HepG2 (cell line): ENCODE results near the gene IFIT1B. TPM values are rescaled to one million over a fixed set of nuclear protein-coding genes. Genes with fewer than 3 reads are reported as not detected.
A peak's percentile ranks its signal among the peaks of the same experiment; 100 is the strongest.

Experiments used
- ATAC-seq: fragments of 200-7000 bp; cut with Tn5 transposase; 3 replicates; pipeline ENCODE4 v1.9.1; 2020; ENCODE audit warnings: mild to moderate bottlenecking, moderate library complexity
- BruUV-seq: library from RNA; stranded (reverse); fragments of 400-500 nt; replicated peaks from 2 replicates; lab custom pipeline; 2021; lab: Mats Ljungman, UMichigan
- CTCF ChIA-PET: fragments of 300-600 bp; formaldehyde crosslinking; extraction: SDS; loops from one replicate; lab custom pipeline; 2021; ENCODE audit warnings: low total read pairs, inconsistent platforms, low intra/inter-chr PET ratio; lab: Yijun Ruan, JAX
- POLR2A ChIA-PET: fragments of 350-600 bp; sonication (Branson Sonifier 250); formaldehyde crosslinking; loops from one replicate; lab custom pipeline; 2020; ENCODE audit warnings: antibody characterized with exemption, inconsistent platforms; lab: Yijun Ruan, JAX
- DNase-seq: peaks from one replicate; pipeline ENCODE4 v3.0.0-alpha.2; 2015; ENCODE audit warnings: low spot score
- FAIRE-seq: peaks from 3 replicates; lab custom pipeline; 2011; peaks lifted over from hg19 to GRCh38; lab: Jason Lieb, UNC
- H2AFZ ChIP-seq: one replicate; pipeline ENCODE4 v1.6.1; 2011; ENCODE audit warnings: low read length, inconsistent platforms
- H3K27ac ChIP-seq: fragments of 300-600 bp; 3 replicates; pipeline ENCODE4 v1.8.0; 2011; ENCODE audit warnings: mixed run types, mild to moderate bottlenecking, mixed read lengths, low read length, inconsistent platforms; ENCODE audit not compliant: insufficient read depth; ENCODE audit errors: extremely low read length
- H3K27me3 ChIP-seq, 2 experiments: fragments of 200-600 bp in 1 of 2; 2 replicates in 1 of 2; 3 replicates in 1 of 2; pipeline versions ENCODE4 v1.6.0 to v1.8.0; 2011; ENCODE audit warnings: low read length in 2 of 2, mild to moderate bottlenecking in 2 of 2, moderate library complexity in 2 of 2, inconsistent platforms in 1 of 2; ENCODE audit not compliant: insufficient read depth in 2 of 2, control insufficient read depth in 1 of 2
- H3K36me3 ChIP-seq, 2 experiments: fragments of 200-600 bp in 1 of 2; replicated peaks in 1 of 2; 2 replicates in 1 of 2; 3 replicates in 1 of 2; pipeline versions ENCODE4 v1.5.1 to v1.8.0; 2011; ENCODE audit warnings: low read length in 2 of 2, inconsistent platforms in 1 of 2; ENCODE audit not compliant: insufficient read depth in 2 of 2, control insufficient read depth in 1 of 2
- H3K4me1 ChIP-seq: 2 replicates; pipeline ENCODE4 v1.5.1; 2012; ENCODE audit warnings: low read length, inconsistent platforms; ENCODE audit not compliant: insufficient read depth
- H3K4me2 ChIP-seq: 2 replicates; pipeline ENCODE4 v1.6.0; 2011; ENCODE audit warnings: low read depth, low read length, inconsistent platforms
- H3K4me3 ChIP-seq, 3 experiments: fragments of 200-600 bp in 1 of 3; sonication (generic), shearing (Covaris generic) in 1 of 3; replicated peaks in 1 of 3; 2 replicates each; pipeline ENCODE4 v1.5.1; 2011 to 2016; ENCODE audit warnings: low read length in 3 of 3, inconsistent platforms in 2 of 3, low read depth in 2 of 3, mild to moderate bottlenecking in 2 of 3, control low read depth in 1 of 3, mixed read lengths in 1 of 3; ENCODE audit not compliant: insufficient read depth in 1 of 3
- H3K79me2 ChIP-seq: one replicate; pipeline ENCODE4 v1.6.1; 2011; ENCODE audit warnings: low read length, inconsistent platforms; ENCODE audit not compliant: insufficient read depth
- H3K9ac ChIP-seq: 2 replicates; pipeline ENCODE4 v1.6.0; 2011; ENCODE audit warnings: mild to moderate bottlenecking, low read depth, low read length, inconsistent platforms; ENCODE audit not compliant: insufficient read depth
- H3K9me3 ChIP-seq: 2 replicates; pipeline ENCODE4 v1.5.1; 2012; ENCODE audit warnings: mild to moderate bottlenecking, low read length
- H4K20me1 ChIP-seq: 2 replicates; pipeline ENCODE4 v1.6.0; 2011; ENCODE audit warnings: inconsistent platforms, mild to moderate bottlenecking, low read length, moderate library complexity; ENCODE audit not compliant: insufficient read depth
- CEBPG ChIP-seq: IDR thresholded peaks from 2 replicates; pipeline ENCODE4 v1.6.1; 2016
- GATAD2A ChIP-seq: IDR thresholded peaks from 2 replicates; pipeline ENCODE4 v1.6.1; 2016
- POLR2G ChIP-seq: fragments of 200-400 bp; formaldehyde crosslinking; IDR thresholded peaks from 2 replicates; pipeline ENCODE4 v1.6.1; 2018; ENCODE audit warnings: mild to moderate bottlenecking, low read depth, low read length, moderate library complexity
- RARA ChIP-seq: IDR thresholded peaks from 2 replicates; pipeline ENCODE4 v1.6.1; 2016; ENCODE audit warnings: missing genetic modification reagents, missing compliant biosample characterization
- RBFOX2 ChIP-seq: fragments of 200-400 bp; formaldehyde crosslinking; IDR thresholded peaks from 2 replicates; pipeline ENCODE4 v1.6.1; 2017; ENCODE audit warnings: low read depth, mild to moderate bottlenecking, low read length
- SOX13 ChIP-seq, 3 experiments: fragments of 450-650 bp in 1 of 3; sonication (generic) in 1 of 3; formaldehyde crosslinking in 1 of 3; IDR thresholded peaks in 2 of 3; conservative IDR thresholded peaks in 1 of 3; 2 replicates each; pipeline versions ENCODE4 v1.5.0 to v1.6.1; 2016 to 2020; ENCODE audit warnings: antibody characterized with exemption in 1 of 3, mild to moderate bottlenecking in 1 of 3, missing compliant biosample characterization in 1 of 3, missing genetic modification reagents in 1 of 3, moderate library complexity in 1 of 3
- TCF7L2 ChIP-seq: IDR thresholded peaks from 2 replicates; pipeline ENCODE4 v1.6.1; 2011; ENCODE audit warnings: mild to moderate bottlenecking, low read depth, low read length, moderate library complexity
- ZNF335 ChIP-seq: sonication (generic); formaldehyde crosslinking; IDR thresholded peaks from 2 replicates; pipeline ENCODE4 v1.4.0; 2020; ENCODE audit warnings: missing genetic modification reagents
- ZSCAN9 ChIP-seq: IDR thresholded peaks from 2 replicates; pipeline ENCODE4 v1.6.1; 2016; ENCODE audit warnings: borderline replicate concordance
- WGBS: methylation state at CpG from one replicate; pipeline ENCODE4 v1.1.6; 2017; ENCODE audit warnings: low lambda C conversion rate; 5-methylcytosine and 5-hydroxymethylcytosine counted together
- in situ Hi-C: cut with HindIII; loops from 2 replicates; pipeline ENCODE4 v1.10.0; 2017; ENCODE audit warnings: low pct_unique_long_range_greater_than_20kb; ENCODE audit not compliant: extremely low pct_ligation_motif_present
- intact Hi-C: fragments of 100-400 bp; cut with micrococcal nuclease; formaldehyde crosslinking; loops from one replicate; pipeline ENCODE4 v1.10.0; 2022; ENCODE audit not compliant: unreplicated experiment
- polyA plus RNA-seq, 8 experiments: library from polyadenylated mRNA; depleted of rRNA in 3 of 8; stranded (reverse) in 7 of 8; unstranded in 1 of 8; fragments of >200 nt; fragmentation: Illumina TruSeq in 4 of 8; extraction: Trizol in 4 of 8; gene quantifications; 2 replicates each; pipeline versions ENCODE4 v1.2.1 to v1.2.3, GENCODE V29; 2011 to 2016; ENCODE audit warnings: low read depth in 4 of 8, missing spikeins in 1 of 8, mixed read lengths in 1 of 8; ENCODE audit not compliant: insufficient read depth in 1 of 8
- total RNA-seq, 5 experiments: library from RNA; depleted of rRNA; stranded (reverse); fragments of >200 nt; fragmentation: Illumina TruSeq; extraction: Trizol; gene quantifications; 2 replicates each; pipeline ENCODE4 v1.2.3, GENCODE V29; 2016; ENCODE audit warnings: low read depth in 1 of 5
- TF ChIP-seq, protein P1 (sequence below): IDR thresholded peaks from 2 replicates; pipeline ENCODE4 v1.6.1; 2016; ENCODE audit warnings: low read depth, missing genetic modification reagents, missing compliant biosample characterization

The IFIT1B gene
- total and polyA plus RNA-seq, 2 of the 13 experiments (the other 11 are each of a cell fraction or from before 2014, with no cell fraction given) = not detected

DNA sequence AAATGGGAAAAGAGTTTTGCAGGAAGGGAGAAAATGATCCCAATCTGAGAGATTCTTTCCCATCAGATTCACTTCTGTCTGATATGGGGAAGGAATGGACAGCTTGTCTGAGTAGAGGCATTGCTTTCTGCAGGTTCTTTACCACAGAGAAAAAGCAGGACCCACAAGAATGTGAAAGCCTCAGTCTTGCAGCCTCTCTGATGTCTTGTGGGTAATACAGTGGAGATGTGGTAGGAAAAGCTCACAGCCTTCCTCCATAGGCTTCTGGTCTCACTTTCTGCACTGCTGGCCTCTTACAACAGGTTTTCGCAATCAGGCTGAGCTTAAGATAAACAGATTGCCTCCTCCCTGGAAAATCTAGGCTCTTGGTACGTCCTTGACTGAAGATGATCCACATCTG, 15.1 kb downstream of the IFIT1B start (continued):
- TF ChIP-seq ZSCAN9 (CRISPR knock-in tag) (no peak), ZNF335 (CRISPR knock-in tag) (no peak), POLR2G (no peak), GATAD2A (0 out of 2 replicates have a peak, but pooled peaks have one; percentile 18), TCF7L2 (no peak), RBFOX2 (no peak)
- TF ChIP-seq, protein P1, sequence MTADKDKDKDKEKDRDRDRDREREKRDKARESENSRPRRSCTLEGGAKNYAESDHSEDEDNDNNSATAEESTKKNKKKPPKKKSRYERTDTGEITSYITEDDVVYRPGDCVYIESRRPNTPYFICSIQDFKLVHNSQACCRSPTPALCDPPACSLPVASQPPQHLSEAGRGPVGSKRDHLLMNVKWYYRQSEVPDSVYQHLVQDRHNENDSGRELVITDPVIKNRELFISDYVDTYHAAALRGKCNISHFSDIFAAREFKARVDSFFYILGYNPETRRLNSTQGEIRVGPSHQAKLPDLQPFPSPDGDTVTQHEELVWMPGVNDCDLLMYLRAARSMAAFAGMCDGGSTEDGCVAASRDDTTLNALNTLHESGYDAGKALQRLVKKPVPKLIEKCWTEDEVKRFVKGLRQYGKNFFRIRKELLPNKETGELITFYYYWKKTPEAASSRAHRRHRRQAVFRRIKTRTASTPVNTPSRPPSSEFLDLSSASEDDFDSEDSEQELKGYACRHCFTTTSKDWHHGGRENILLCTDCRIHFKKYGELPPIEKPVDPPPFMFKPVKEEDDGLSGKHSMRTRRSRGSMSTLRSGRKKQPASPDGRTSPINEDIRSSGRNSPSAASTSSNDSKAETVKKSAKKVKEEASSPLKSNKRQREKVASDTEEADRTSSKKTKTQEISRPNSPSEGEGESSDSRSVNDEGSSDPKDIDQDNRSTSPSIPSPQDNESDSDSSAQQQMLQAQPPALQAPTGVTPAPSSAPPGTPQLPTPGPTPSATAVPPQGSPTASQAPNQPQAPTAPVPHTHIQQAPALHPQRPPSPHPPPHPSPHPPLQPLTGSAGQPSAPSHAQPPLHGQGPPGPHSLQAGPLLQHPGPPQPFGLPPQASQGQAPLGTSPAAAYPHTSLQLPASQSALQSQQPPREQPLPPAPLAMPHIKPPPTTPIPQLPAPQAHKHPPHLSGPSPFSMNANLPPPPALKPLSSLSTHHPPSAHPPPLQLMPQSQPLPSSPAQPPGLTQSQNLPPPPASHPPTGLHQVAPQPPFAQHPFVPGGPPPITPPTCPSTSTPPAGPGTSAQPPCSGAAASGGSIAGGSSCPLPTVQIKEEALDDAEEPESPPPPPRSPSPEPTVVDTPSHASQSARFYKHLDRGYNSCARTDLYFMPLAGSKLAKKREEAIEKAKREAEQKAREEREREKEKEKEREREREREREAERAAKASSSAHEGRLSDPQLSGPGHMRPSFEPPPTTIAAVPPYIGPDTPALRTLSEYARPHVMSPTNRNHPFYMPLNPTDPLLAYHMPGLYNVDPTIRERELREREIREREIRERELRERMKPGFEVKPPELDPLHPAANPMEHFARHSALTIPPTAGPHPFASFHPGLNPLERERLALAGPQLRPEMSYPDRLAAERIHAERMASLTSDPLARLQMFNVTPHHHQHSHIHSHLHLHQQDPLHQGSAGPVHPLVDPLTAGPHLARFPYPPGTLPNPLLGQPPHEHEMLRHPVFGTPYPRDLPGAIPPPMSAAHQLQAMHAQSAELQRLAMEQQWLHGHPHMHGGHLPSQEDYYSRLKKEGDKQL (CRISPR knock-in tag) = no peak

DNA sequence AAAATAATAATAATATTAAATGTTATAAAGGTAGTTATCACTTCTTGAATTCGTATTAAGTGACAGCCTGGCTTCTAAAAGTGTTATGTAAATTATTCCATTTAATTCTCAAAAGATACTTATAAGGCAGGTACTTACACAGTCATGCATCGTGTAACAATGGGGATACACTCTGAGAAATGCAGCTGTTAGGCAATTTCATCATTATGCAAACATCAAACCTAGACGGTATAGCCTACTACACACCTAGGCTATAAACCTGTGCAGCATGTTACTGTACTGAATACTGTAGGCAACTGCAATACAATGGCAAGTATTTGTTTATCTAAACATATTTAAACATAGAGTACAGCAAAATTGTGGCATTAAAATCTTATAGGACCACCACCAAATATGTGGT, 16.0 kb downstream of the IFIT1B start:
- Histone ChIP-seq H3K4me3 (no peak overlapping the region), H3K27ac (no peak overlapping the region), H3K27me3 (no peaks in the 10 kb centered on the region), H3K79me2 (no peaks in the 10 kb centered on the region), H3K4me1 (peaks cover 21% of the 10 kb centered on the region), H3K36me3 (no peaks in the 10 kb centered on the region), H2AFZ (no peak overlapping the region), H3K4me2 (no peak overlapping the region; the same call in 1 of the 2 replicates), H3K9me3 (no peaks in the 10 kb centered on the region), H4K20me1 (no peaks in the 10 kb centered on the region), H3K9ac (no peak overlapping the region)
- TF ChIP-seq CEBPG (peak; percentile 70), RARA (CRISPR knock-in tag) (no peak), SOX13 (IDR thresholded peaks at IDR 0.05) (no peak), SOX13 (CRISPR knock-in tag; conservative IDR thresholded peaks at IDR 0.05 in 1 of 2, IDR thresholded peaks at IDR 0.05 in 1 of 2) (peak in 1 of 2 experiments; percentile 32; a peak in 1 of 4 replicates)
- 23% methylated on average over 3 of the region's 3 CpGs for WGBS
- no peak for ATAC-seq
- ChIA-PET POLR2A (interaction anchor here (1.5 to 1.8 kb wide), 2 partner anchors 20 to 21 kb away, joined by 5 to 13 read pairs; partner anchors contain the start of gene IFIT5), CTCF (no interaction called here)
- intact Hi-C loops (loop anchor here (2.0 kb wide), 1 partner anchor 19 kb away; no protein-coding TSS in a partner anchor), in situ Hi-C loops (no loop called here)
- no TSS peak for BruUV-seq
- FAIRE-seq = no peak
- no peak for DNase-seq
